Skeletal muscle tissue (tissue), 4 donors: ENCODE data around the gene CENPE. TPM values are rescaled to one million over a fixed set of nuclear protein-coding genes. Genes with fewer than 3 reads are reported as not detected.
A peak's percentile ranks its signal among the peaks of the same experiment; 100 is the strongest.

Experiments
- H3K27ac ChIP-seq: one replicate; pipeline ENCODE4 v1.7.0; 2013; ENCODE audit warnings: mild to moderate bottlenecking, low read depth, low read length, inconsistent platforms
- H3K27me3 ChIP-seq, 3 donors: one replicate each; pipeline ENCODE4 v1.7.0; 2013; ENCODE audit warnings: low read length in 3 of 3; ENCODE audit not compliant: control insufficient read depth in 3 of 3, insufficient read depth in 3 of 3
- H3K36me3 ChIP-seq, 3 donors: one replicate each; pipeline ENCODE4 v1.7.0; 2013; ENCODE audit warnings: low read length in 3 of 3; ENCODE audit not compliant: control insufficient read depth in 3 of 3, insufficient read depth in 3 of 3
- H3K4me1 ChIP-seq, 3 donors: one replicate each; pipeline ENCODE4 v1.7.0; 2013; ENCODE audit warnings: low read length in 3 of 3, mild to moderate bottlenecking in 3 of 3; ENCODE audit not compliant: control insufficient read depth in 3 of 3, insufficient read depth in 3 of 3
- H3K4me3 ChIP-seq, 3 donors: one replicate each; pipeline ENCODE4 v1.7.0; 2013; ENCODE audit warnings: low read length in 3 of 3
- H3K9ac ChIP-seq, 3 donors: one replicate each; pipeline ENCODE4 v1.7.0; 2013; ENCODE audit warnings: low read length in 3 of 3, mild to moderate bottlenecking in 3 of 3, moderate library complexity in 2 of 3, low read depth in 1 of 3
- H3K9me3 ChIP-seq, 3 donors: one replicate each; pipeline ENCODE4 v1.7.0; 2013; ENCODE audit warnings: low read length in 3 of 3; ENCODE audit not compliant: control insufficient read depth in 3 of 3
- total RNA-seq: library from RNA; depleted of rRNA; stranded (reverse); fragments of >200 nt; gene quantifications from one replicate; pipeline ENCODE4 v1.2.3, GENCODE V29; 2014
- donor health status: Osteomylitis.

Gene CENPE
- total RNA-seq, 1 donor from 2014 or later, result 3.1 TPM

- peak within 1 kb of the TSS; percentile 65 to 79 (median 78) for H3K9ac ChIP-seq
- H3K36me3 ChIP-seq, result no peaks in the 10 kb centered on the region
- no peaks in the 10 kb centered on the region for H3K27me3 ChIP-seq
- H3K4me3 ChIP-seq, result peak within 1 kb of the TSS; percentile 74 to 82 (median 75)
- no peaks in the 10 kb centered on the region for H3K9me3 ChIP-seq
- peaks cover 14 to 20% (median 15%) of the 10 kb centered on the region in 3 donors for H3K4me1 ChIP-seq
- peak within 1 kb of the TSS; percentile 37 for H3K27ac ChIP-seq
Observed at GRCh38 chr4:103099691-103100392, 98.3 kb downstream of the CENPE start, which contains the start of gene BDH2. Gene BDH2, minus strand, starts transcription at chr4:103099834. Its CDS starts 3,580 bp downstream, at chr4:103096254.

- Histone ChIP-seq H3K9ac (peak overlapping the region; percentile 65 to 79 (median 78)), H3K27me3 (no peaks in the 10 kb centered on the region), H3K9me3 (no peaks in the 10 kb centered on the region), H3K4me3 (peak overlapping the region; percentile 74 to 82 (median 75)), H3K36me3 (peaks cover 0 to 4% (median 3%) of the 10 kb centered on the region in 3 donors), H3K27ac (peak overlapping the region; percentile 37), H3K4me1 (peaks cover 14 to 20% (median 15%) of the 10 kb centered on the region in 3 donors)
Observed at GRCh38 chr4:103098756-103099440, 99.2 kb downstream of the CENPE start.

GRCh38 chr4:103098341-103098740, 99.8 kb downstream of the CENPE start:
- peak overlapping the region in 2 of 3 donors; percentile 78 to 79 for H3K9ac ChIP-seq
- H3K4me1 ChIP-seq, result peaks cover 14 to 20% (median 15%) of the 10 kb centered on the region in 3 donors
- H3K27me3 ChIP-seq, result no peaks in the 10 kb centered on the region
- no peak overlapping the region for H3K27ac ChIP-seq
- peaks cover 0 to 5% (median 5%) of the 10 kb centered on the region in 3 donors for H3K36me3 ChIP-seq
- H3K9me3 ChIP-seq, result no peaks in the 10 kb centered on the region
- peak overlapping the region; percentile 74 to 82 (median 75) for H3K4me3 ChIP-seq

- Histone ChIP-seq H3K9me3 (no peaks in the 10 kb centered on the region), H3K27ac (no peak overlapping the region), H3K27me3 (no peaks in the 10 kb centered on the region), H3K9ac (no peak overlapping the region), H3K4me3 (no peak overlapping the region), H3K36me3 (peaks cover 0 to 5% (median 5%) of the 10 kb centered on the region in 3 donors), H3K4me1 (peaks cover 14 to 20% (median 15%) of the 10 kb centered on the region in 3 donors)
Observed at GRCh38 chr4:103097112-103097511, 101.0 kb downstream of the CENPE start.

GRCh38 chr4:103095080-103095479, 103.1 kb downstream of the CENPE start:
- Histone ChIP-seq H3K9me3 (no peaks in the 10 kb centered on the region), H3K36me3 (peaks cover 11 to 23% (median 20%) of the 10 kb centered on the region in 3 donors), H3K27me3 (no peaks in the 10 kb centered on the region), H3K4me1 (peaks cover 14 to 20% (median 15%) of the 10 kb centered on the region in 3 donors), H3K27ac (no peak overlapping the region), H3K4me3 (no peak overlapping the region), H3K9ac (no peak overlapping the region)

- no peak overlapping the region for H3K9ac ChIP-seq
- peaks cover 25 to 49% (median 44%) of the 10 kb centered on the region in 3 donors for H3K36me3 ChIP-seq
- H3K27ac ChIP-seq, result no peak overlapping the region
- H3K4me1 ChIP-seq, result peaks cover 0 to 1% (median 0%) of the 10 kb centered on the region in 3 donors
- H3K9me3 ChIP-seq, result no peaks in the 10 kb centered on the region
- no peaks in the 10 kb centered on the region for H3K27me3 ChIP-seq
- no peak overlapping the region for H3K4me3 ChIP-seq
Observed at GRCh38 chr4:103092245-103092644, 105.9 kb downstream of the CENPE start.

GRCh38 chr4:103091601-103092223, 106.4 kb downstream of the CENPE start:
- Histone ChIP-seq H3K27me3 (no peaks in the 10 kb centered on the region), H3K4me3 (no peak overlapping the region), H3K4me1 (no peaks in the 10 kb centered on the region), H3K36me3 (peaks cover 26 to 54% (median 49%) of the 10 kb centered on the region in 3 donors), H3K27ac (no peak overlapping the region), H3K9ac (no peak overlapping the region), H3K9me3 (no peaks in the 10 kb centered on the region)

GRCh38 chr4:103089481-103089880, 108.7 kb downstream of the CENPE start:
- Histone ChIP-seq H3K9ac (no peak overlapping the region), H3K4me3 (no peak overlapping the region), H3K4me1 (no peaks in the 10 kb centered on the region), H3K27me3 (no peaks in the 10 kb centered on the region), H3K9me3 (no peaks in the 10 kb centered on the region), H3K27ac (no peak overlapping the region), H3K36me3 (peaks cover 26 to 74% (median 66%) of the 10 kb centered on the region in 3 donors)

GRCh38 chr4:103086551-103086950, 111.6 kb downstream of the CENPE start:
- H3K4me1 ChIP-seq, result no peaks in the 10 kb centered on the region
- H3K9me3 ChIP-seq, result no peaks in the 10 kb centered on the region
- H3K9ac ChIP-seq, result no peak overlapping the region
- no peaks in the 10 kb centered on the region for H3K27me3 ChIP-seq
- peaks cover 30 to 78% (median 66%) of the 10 kb centered on the region in 3 donors for H3K36me3 ChIP-seq
- no peak overlapping the region for H3K4me3 ChIP-seq
- H3K27ac ChIP-seq, result no peak overlapping the region
